GM19035 (cell line): ENCODE measurements around the gene SLC22A6.

Experiments
- ATAC-seq: cut with Tn5 transposase; IDR thresholded peaks from one replicate; pipeline ENCODE4 v1.9.1; 2021; ENCODE audit not compliant: unreplicated experiment

Gene SLC22A6, protein sequence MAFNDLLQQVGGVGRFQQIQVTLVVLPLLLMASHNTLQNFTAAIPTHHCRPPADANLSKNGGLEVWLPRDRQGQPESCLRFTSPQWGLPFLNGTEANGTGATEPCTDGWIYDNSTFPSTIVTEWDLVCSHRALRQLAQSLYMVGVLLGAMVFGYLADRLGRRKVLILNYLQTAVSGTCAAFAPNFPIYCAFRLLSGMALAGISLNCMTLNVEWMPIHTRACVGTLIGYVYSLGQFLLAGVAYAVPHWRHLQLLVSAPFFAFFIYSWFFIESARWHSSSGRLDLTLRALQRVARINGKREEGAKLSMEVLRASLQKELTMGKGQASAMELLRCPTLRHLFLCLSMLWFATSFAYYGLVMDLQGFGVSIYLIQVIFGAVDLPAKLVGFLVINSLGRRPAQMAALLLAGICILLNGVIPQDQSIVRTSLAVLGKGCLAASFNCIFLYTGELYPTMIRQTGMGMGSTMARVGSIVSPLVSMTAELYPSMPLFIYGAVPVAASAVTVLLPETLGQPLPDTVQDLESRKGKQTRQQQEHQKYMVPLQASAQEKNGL

DNA sequence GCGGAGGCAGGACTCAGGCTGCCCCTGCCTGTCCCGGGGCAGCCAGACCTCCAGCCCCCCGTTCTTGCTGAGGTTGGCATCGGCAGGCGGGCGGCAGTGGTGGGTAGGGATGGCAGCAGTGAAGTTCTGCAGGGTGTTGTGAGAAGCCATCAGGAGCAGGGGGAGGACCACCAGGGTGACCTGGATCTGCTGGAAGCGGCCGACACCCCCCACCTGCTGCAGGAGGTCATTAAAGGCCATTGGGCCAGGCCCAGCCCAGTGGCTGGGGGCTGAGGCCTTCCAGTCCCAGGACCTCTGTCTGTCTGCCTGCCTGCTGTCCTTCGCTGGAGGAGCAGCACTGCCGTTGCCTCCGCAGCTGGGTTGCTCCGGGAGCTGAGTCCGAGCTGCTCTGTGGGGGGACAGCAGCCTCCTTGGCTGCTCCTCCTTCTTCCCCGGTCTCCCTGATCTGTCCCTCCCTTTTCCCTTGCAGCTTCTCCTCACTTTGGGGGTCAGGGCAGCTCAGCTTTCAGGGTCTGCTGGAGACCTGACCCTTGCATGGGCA lies at the start of gene SLC22A6:
SLC22A6 (minus strand) TSS at position 517 of the 541 bp plus-strand sequence; CDS start at position 240, 277 bp downstream.
- no peak for ATAC-seq

DNA sequence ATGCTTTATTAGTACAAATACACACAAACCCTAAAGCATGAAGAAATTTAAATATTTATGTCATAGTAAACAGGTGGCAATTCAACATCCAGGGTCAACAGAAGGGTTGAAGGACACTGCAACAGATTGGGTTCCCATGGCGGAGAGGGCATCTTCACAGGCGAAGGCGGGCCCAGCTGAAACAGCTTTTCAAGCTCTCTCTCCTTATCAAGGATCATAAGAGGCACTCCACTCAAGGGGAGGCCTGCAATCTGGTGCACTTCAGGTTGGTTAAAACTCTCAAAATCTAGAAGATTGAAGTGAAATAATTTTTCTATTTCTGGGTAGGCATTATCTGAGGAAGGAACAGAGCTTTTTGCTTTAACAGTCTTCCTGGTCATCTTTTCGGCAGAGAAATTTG lies 47.7 kb upstream of the SLC22A6 start:
- ATAC-seq: no peak

DNA sequence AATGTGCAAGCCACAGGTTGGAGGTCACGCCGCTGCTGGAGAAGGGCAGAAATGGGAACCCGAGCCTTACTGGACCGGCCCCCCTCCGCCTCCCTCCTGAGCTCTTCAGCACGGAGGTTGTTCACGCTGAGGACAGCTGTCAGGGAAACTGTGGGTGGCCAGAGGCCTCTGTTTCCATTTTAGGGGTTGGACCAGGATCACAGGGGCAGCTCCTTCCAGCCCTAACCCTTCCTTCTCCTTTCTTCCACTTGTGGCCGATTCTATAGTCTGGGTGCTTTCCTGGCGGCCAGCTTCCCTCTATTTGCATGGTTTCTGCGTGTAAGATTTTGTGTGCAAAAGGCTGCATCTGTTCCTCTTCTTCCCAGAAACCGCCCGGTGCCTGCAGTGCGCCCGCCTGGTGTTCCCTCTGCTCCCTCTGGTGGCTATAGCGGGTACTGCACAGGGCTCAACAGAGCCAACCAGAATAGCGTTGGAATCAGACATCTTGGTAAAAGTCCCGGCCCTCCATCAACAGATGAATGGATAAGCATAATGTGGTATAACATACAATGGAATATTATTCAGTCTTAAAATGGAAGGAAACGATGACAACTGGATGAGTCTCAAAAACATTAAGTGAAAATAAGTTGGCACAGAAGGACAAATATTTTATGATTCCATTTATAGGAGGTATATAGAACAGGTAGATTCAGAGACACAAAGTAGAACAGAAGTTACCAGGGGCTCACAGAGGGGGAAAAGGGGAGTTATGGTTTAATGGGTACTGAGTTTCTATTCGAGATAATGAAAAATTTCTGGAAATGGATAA lies 39.3 kb upstream of the SLC22A6 start:
- peak; percentile 70 for ATAC-seq

DNA sequence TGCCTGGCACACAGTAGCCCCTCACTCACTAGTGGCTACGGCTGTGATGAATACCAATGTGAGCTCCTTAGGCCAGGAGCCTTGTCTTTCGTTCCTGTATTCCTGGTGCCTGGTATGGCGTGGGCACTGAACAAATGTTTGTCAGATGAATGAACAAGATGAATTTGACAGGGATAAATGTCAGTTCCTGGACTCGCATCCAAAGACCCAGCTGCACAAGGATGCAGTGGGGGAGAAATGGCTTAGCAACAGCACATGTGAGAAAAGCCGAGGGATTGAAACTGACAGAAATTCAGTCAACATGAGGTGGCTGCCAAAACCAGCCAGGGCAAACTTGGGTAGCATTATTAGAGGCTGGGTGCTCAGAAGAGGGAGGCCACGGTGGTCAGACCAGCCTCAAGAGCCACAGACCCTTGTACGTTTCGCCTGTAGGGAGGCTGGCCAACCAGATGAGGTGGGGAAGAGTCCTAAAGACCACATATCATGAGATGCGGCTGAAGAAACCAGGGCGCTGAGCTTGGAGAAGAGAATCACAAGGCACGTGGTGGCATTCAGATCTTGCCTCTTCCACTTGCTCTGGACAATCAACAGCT lies 38.6 kb upstream of the SLC22A6 start:
- ATAC-seq: no peak

DNA sequence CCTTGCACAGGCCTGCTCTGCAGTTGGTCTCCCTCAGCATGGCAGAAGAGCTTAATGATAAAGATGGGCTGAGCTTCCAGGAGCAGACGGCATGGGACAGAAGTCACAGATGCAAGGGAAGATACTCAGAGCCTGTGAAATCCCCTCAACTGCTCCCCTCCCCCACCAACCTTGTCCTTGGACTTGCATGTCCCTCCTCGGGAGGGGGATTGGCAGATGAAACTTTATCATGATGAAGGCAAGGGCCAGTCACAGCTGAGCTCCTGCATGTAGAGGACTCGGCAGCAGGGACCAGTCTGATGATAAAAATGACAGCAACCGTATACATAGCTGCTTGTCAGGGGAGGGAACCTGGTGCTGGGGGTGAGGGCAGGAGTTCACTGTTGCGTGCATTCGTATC lies 37.7 kb upstream of the SLC22A6 start:
- no peak for ATAC-seq

DNA sequence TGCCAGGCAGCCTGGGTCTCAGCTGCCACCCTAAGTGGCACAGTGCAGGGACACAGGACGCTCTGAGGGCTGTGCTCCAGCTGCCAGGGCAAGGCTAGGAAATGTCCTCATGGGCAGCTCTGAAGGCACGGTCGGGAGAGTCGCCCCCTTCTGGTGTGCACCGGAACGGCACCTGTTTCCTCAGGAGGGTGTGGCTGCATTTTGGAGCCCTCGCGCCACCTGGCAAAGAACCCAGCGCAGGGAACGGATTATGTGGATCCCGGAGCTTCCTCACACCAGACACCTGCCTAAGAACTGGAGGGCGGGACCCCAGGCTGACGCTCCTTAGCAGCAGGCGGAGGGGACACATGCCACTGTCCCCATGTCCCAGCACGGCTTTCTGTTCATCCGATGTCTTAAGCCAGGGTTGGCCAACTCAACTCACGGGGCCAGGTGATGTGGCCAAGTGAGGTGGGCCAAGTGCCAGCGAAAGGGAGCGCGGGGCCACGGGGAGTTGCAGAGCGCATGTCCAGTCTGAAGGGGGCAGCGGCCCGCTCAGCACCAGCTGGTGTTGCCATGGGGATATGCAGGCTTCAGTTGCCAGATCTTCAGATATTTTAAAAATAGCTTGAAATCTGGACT lies 36.0 kb upstream of the SLC22A6 start:
- no peak for ATAC-seq

DNA sequence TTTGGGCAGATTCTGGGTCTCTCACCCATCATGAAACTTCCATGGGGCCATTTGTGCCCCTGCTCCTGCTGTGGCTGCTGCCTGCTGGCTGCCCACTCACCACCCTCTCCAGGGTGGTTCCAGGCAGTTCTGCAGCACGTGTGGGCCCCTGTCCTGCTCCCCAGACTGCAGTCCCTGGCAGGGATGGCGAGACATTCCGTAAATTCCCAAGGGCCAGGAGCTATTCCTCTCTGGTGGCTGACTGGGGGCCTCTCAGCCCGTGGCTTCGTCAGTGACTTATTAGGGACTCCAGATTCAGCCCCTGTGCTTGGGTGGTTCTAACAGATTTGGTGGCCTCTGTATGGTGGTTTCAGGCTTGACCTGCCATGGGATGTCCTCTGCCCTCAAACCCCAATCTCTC lies 34.7 kb upstream of the SLC22A6 start:
- ATAC-seq: no peak

DNA sequence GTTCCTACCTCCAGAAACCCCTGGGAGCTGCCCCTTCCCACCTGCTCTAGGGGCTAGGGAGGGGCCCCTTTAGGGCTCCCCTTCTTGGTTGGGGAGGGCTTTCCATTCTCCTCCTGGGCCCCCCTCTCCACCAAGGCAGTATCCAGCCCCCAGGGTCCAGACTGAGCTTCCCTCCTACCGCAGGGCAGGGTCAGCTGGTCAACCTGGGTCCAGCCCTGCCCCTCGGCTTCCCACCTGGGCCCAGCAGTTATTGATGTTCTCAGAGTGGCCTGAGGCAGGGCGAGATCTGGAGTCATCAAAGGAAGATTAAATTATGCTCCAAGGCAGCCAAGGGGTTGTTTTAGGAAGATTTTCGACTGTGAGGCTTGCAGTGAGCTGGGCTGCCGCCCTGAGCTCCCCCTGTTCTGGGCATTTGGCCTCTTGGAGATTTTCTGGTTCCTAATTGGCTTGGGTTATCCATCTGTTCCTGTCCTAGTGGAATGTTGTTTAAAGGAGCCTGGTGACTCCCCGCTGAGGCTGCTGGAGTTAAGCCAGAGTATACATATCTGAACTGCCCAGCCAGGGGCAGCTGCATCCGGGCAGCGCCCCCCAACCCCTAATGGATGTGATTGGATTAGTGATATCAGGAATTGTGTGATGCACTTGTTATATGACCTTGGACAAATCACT lies 32.7 kb upstream of the SLC22A6 start:
- no peak for ATAC-seq

DNA sequence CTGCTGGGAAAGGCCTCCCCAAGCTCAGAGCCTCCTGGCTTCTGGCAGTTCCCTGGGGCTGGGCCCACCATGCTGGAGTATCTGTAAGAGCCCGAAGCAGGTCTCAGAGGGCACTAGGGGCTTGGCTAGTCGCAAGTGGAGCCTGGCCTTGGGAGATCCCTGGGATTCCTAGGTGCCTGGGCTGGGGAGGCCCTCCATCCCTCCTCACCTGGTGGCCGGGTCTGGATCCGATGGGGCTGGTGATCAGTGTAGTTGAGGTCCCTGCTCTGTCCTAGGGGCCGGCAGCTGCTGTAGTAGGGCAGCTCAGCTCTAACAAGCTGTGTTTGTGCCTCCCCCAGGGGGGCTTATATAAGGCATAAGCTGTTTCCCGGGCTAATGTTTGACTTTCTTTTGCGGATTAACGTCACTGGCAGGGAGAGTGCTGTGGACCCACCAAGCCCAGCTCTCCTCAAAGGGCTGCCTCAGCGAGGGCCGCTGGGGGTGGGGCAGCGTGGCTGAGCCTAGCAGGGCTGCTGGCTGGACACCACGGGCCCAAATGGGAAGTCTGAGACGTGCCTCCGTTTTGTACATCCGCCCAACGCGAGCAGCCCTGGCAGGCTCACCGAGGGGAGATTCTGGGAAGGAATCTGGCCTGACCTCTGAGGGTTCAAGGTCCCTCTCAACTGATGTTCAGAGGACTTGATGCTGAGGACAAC lies 30.9 kb upstream of the SLC22A6 start, which contains the start of gene SLC22A8:
SLC22A8 (minus strand) TSS at position 321 of the 695 bp plus-strand sequence. CDS start 883 bp downstream, outside the sequence.
- no peak for ATAC-seq

DNA sequence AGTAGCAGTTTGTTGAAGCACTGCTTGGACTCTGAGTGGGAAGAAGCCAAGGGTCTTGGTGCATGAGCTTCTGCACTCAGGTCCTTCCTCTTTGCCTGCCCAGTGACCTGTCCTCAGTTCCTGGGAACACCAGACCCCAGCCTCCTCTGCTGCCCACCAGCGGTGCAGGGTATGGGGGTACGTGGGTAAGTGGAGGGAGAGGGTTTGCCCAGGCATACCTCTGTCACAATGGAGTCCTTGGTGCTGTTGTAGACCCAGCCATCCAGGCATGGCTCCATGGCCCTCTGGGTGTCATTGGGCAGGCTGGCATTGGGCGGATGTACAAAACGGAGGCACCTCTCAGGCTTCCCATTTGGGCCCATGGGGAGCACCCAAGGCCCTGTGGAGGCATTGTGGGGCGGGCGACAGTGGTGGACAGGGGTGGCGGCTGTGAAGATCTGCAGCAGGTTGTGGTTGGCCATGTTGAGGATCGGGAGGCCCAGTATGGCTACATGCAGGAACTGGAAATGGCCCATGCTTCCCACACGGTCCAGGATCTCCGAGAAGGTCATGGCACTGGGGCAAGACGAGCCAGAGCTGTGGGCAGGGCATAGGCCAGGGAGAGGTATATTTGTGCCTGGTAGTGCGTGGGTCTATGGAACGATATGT lies 29.8 kb upstream of the SLC22A6 start:
- no peak for ATAC-seq

DNA sequence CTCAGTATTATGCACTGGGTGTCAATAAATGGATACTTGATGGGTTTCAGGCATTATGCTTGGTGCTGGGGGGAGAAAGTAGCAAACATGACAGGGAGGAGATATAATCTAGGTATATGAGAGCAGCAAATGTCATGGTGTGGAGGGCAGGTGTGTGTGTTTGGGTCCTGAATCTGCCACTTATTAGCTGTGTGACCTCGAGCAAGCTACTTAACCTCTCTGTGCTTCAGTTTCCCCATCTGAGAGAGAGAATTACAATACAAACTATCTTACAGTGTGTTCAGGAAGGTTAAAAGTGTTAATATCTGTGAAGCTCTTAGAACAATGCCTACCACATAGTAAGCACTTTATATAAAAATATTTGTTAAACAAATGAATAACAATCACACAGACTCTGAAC lies 28.1 kb upstream of the SLC22A6 start:
- no peak for ATAC-seq

DNA sequence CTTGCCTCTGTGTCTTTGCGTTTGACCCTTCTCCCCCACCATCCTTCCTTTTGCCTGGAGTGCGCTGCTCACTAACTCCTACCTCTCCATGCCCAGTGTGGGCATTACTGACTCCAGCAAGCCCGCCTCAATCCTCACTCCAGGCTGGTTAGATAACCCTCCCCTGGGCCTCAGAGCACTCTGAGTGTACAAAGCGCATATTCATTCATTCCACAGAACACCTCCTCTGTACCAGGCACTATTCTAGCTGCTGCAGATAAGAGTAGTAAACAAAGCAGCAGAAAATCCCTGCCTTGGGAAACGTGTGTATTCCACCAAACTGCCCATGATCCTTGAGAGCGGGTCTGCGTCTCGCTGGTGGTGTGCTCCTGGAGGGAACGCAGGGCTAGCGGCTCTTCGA lies 27.7 kb upstream of the SLC22A6 start:
- no peak for ATAC-seq

DNA sequence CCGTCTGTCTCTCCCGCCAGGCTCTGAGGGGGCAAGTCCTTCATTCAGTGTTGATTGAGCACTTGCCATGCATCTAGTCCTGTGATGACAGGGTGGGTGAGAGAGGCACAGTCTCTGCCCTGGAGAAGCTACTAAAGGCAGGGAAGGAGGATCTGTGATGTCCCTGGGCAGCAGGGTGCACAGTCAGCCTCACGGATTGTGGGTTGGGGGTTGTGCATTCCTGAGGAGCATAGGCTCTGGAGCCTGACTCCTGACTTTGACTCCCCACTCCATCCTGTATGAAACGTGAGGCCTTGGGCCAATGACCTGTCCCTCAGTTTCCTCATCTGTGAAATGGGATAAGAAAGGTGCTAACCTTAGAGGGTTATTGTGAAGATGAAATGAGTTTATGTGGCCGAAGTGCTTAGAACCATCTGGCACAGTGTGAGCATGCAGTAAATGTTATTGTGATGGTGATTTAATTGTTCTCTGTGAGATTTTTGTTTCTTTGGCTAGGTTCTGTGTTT lies 26.2 kb upstream of the SLC22A6 start:
- no peak for ATAC-seq

DNA sequence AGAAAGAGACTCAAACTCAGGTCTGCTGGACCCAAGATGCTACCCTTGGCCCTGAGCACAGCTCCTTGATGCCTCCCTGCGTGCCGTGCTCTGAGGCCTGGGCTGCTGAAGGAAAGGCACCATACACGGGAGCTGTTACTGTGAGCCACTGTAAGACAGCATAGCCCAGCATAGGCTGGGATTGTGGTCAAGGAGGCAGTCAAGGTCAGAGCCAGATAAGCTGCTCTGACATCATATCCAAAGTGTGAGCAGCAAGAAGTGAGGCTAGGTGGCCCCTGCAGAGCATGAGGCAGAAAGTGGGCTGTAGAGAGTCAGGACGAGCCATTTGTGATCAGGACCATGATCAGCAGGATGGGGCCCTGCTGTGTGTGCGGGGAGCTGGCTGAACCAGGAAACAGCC lies 23.2 kb upstream of the SLC22A6 start:
- no peak for ATAC-seq

DNA sequence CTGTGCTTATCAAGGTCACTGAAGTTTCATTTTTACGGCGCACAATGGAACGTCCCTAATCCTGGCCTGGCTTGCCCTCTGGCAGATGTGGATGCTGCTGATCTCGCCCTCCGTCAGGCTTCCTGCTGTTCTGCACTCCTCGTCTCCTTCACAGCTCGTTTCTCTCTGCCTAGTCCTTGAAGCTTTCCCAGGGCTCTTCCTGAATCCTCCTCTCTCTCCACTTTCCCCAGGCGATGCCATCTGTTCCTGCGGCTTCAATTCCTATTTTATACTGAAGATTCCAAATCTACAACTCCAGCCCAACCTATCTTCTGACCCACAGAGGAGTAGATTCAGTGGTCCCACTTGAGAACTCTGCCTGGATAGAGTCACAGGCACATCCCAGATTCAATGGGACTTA lies 16.7 kb upstream of the SLC22A6 start:
- ATAC-seq: no peak

DNA sequence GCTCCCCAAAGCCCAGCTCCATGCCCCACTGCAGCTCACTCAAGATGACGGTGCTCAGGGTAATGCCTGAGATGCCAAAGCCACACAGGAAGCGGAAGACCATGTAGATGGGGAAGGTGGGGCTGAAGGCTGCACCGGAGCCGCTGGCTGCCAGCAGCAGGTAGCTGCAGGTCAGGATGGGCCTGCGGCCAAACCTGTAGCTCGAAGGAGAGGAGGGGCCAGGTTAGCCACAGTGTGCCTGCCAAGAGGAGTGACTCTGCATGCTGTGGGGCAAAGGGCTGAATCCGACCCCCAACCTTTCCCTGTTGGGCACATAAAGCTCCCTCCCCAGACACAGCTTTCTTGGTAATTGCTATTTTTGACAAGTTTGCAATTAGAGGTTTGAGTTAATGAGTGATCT lies 14.9 kb upstream of the SLC22A6 start:
- ATAC-seq: no peak

DNA sequence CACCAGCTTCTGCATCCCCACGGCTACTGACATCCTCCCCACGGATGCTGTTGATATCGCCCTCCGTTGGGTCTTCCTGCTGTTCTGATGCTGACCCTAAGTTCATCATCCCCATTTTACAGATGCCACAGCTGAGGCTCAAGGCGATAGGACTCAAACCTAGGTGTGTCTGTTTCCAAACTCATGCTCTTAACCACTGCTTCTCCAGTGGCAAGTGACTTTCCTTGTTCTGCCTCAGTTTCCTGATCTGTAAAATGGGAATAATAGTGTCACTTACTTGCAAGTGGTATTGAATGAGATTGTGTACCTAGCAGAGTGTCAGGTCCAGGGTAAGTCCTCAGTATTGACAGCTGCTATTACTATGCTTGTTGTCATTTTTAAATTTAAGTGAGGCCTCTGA lies 14.4 kb upstream of the SLC22A6 start:
- ATAC-seq: no peak

DNA sequence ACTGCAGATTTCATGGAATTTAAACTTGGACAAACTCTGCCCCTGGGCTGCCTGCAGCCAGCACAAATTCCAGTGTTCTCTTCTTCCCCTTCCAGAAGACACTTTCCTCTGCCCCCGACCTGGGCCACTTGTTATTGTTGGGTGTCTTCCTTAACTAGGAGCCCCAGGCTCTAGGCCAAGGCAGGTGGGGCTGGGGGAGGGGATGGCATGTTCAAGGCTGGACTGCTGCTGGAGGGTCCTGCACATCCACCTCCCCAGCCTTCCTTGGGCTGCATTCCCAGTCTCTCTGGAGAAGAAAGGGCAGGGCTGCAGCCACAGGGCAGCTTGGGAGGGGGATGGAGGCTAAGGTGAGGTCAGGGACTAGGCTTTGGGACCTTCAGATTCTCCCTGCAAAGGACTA lies 11.5 kb upstream of the SLC22A6 start:
- ATAC-seq: no peak

DNA sequence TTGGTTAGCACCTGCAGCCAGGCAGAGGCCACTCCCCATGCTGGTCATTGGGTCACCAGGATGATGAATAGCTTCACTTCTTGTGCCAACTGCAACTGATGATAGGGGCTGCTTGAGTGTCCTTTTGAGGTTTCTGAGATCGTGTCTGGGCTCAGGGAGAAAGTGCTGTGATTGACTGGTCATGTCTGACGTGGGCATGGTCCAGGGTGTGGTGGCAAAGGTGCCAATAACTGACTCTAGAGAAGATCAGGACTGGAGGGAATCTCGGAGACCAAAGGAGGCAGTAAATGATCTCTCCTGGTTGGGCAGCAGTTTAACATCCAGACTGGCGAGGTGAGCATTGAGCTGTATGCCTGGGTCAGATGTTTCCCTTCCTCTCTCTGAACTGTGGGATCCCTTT lies 10.0 kb upstream of the SLC22A6 start:
- ATAC-seq: no peak
